A673 (cell line): Measurements from ENCODE around the gene DAB1. TPM values are rescaled to one million over a fixed set of nuclear protein-coding genes. Genes with fewer than 3 reads are reported as not detected.

Source experiments
- BruUV-seq: library from RNA; stranded (reverse); fragments of 400-500 nt; replicated peaks from 2 replicates; lab custom pipeline; 2021; lab: Mats Ljungman, UMichigan
- CTCF ChIA-PET: fragments of 300-600 bp; sonication (Branson Sonifier 250); formaldehyde crosslinking; loops from one replicate; lab custom pipeline; 2022; ENCODE audit warnings: antibody characterized with exemption; lab: Charles Lee
- POLR2A ChIA-PET: fragments of 300-600 bp; sonication (Branson Sonifier 250); formaldehyde crosslinking; loops from one replicate; lab custom pipeline; 2022; ENCODE audit warnings: antibody characterized with exemption; ENCODE audit not compliant: low non-redundant PET; lab: Charles Lee
- DNase-seq: peaks from one replicate; pipeline ENCODE4 v3.0.0-alpha.2; 2015; ENCODE audit warnings: low spot score
- H3K27ac ChIP-seq: fragments of 200-600 bp; sonication (generic); 2 replicates; pipeline ENCODE4 v1.5.1; 2016; ENCODE audit warnings: mixed run types, low read depth, mild to moderate bottlenecking, mixed read lengths, antibody characterized with exemption, low read length; ENCODE audit not compliant: poor library complexity, severe bottlenecking
- H3K27me3 ChIP-seq: fragments of 200-600 bp; sonication (generic); replicated peaks from 2 replicates; pipeline ENCODE4 v1.6.1; 2017; ENCODE audit warnings: mixed run types, low read depth, mild to moderate bottlenecking, mixed read lengths, antibody characterized with exemption, low read length; ENCODE audit not compliant: insufficient read depth, poor library complexity
- H3K36me3 ChIP-seq: fragments of 200-600 bp; sonication (generic); 2 replicates; pipeline ENCODE4 v1.6.1; 2016; ENCODE audit warnings: mixed run types, mild to moderate bottlenecking, mixed read lengths, antibody characterized with exemption, low read length; ENCODE audit not compliant: insufficient read depth, poor library complexity, severe bottlenecking
- H3K4me1 ChIP-seq: fragments of 200-600 bp; sonication (generic); 2 replicates; pipeline ENCODE4 v1.6.1; 2017; ENCODE audit warnings: mixed run types, mild to moderate bottlenecking, mixed read lengths, antibody characterized with exemption, low read length; ENCODE audit not compliant: insufficient read depth, poor library complexity, severe bottlenecking
- H3K4me3 ChIP-seq: fragments of 200-600 bp; sonication (generic); 2 replicates; pipeline ENCODE4 v1.5.1; 2016; ENCODE audit warnings: low read depth, mixed run types, mild to moderate bottlenecking, mixed read lengths, low read length; ENCODE audit not compliant: poor library complexity, severe bottlenecking
- H3K9me3 ChIP-seq: fragments of 200-600 bp; sonication (generic); 2 replicates; pipeline ENCODE4 v1.6.1; 2016; ENCODE audit warnings: mixed run types, low read depth, mild to moderate bottlenecking, mixed read lengths, antibody characterized with exemption, low read length; ENCODE audit not compliant: poor library complexity, severe bottlenecking
- CTCF ChIP-seq: fragments of 300-800, 200-600 bp; sonication (generic); conservative IDR thresholded peaks from 2 replicates; pipeline ENCODE4 v1.5.1; 2017; ENCODE audit warnings: low read depth, mild to moderate bottlenecking, antibody characterized with exemption, low read length, moderate library complexity, mixed read lengths
- EZH2 ChIP-seq: fragments of 200-600 bp; sonication (generic); IDR thresholded peaks from 2 replicates; pipeline ENCODE4 v1.6.1; 2017; ENCODE audit warnings: borderline replicate concordance, low read depth, mild to moderate bottlenecking, mixed read lengths, antibody characterized with exemption, low read length; ENCODE audit not compliant: poor library complexity, severe bottlenecking
- intact Hi-C: fragments of 100-400 bp; cut with micrococcal nuclease; formaldehyde crosslinking; loops from one replicate; pipeline ENCODE4 v1.10.0; 2022; ENCODE audit not compliant: unreplicated experiment
- total RNA-seq: library from RNA; stranded (reverse); gene quantifications from 2 replicates; pipeline ENCODE4 v1.2.3, GENCODE V29; 2021

DAB1 gene
- total RNA-seq, 1 experiment from 2014 or later: 112 TPM

DNA sequence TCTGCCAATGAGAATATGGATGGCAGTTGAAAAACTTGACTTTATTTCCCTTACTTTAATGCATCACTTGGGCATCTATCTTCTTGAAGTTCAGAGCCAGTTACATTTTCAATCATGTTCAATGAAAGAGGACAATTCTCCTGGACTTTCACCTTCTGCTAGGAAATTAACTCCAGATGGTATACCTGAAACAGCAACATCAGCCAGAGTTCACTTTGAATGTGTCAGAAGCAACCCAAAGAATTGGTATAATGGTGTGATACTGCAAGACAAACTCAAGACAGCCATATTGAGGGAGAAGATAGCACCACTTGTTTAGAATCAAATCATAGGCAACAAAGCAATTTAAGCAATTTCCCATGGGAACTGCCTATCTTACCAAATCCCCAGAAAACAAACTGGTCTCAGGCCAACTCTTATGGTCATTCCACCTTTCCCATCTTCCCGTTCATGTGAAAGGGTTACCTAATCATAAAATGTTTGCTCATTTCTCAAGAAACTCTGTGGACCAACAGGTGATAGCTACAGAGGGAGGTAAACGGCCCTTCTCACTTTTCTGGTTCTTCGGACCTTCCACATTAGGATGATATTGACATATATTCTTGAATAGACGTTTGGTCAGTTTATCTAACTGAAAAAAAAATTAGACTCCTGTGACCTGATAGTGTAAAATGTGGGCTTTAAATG lies 428.3 kb downstream of the DAB1 start:
- Histone ChIP-seq H3K27me3 (no peaks in the 10 kb centered on the region), H3K9me3 (no peaks in the 10 kb centered on the region), H3K4me3 (no peak overlapping the region), H3K27ac (no peak overlapping the region), H3K4me1 (no peaks in the 10 kb centered on the region), H3K36me3 (peaks cover 18% of the 10 kb centered on the region)
- TF ChIP-seq EZH2 (no peak), CTCF (no peak)
- no peak for DNase-seq
- ChIA-PET POLR2A (no interaction called here), CTCF (no interaction called here)
- intact Hi-C loops: no loop called here
- BruUV-seq: no TSS peak

DNA sequence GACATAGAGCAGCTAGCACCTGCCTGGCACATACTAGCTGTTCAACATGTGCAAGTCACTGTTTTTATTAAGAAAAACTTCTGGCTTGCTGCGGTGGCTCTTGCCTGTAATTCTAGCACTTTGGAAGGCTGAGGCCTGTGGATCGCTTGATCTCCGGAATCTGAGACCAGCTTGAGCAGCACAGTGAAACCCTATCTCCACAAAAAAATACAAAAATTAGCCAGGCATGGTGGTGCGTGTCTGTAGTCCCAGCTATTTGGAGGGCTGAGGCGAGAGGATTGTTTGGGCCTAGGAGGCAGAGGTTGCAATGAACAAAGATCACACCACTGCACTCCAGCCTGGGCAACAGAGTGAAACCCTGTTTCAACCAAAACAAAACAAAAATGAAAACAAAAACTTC lies 430.4 kb downstream of the DAB1 start:
- CTCF ChIA-PET: no interaction called here
- H3K4me1 ChIP-seq: no peaks in the 10 kb centered on the region

GRCh38 chr1:56992318-56993125 lies 431.3 kb downstream of the DAB1 start:
- no peak for DNase-seq
- H3K4me1 ChIP-seq: no peaks in the 10 kb centered on the region
- BruUV-seq: no TSS peak
- no peaks in the 10 kb centered on the region for H3K27me3 ChIP-seq
- ChIA-PET CTCF (no interaction called here), POLR2A (no interaction called here)
- no peak for TF ChIP-seq EZH2
- peaks cover 13% of the 10 kb centered on the region for H3K36me3 ChIP-seq
- H3K27ac ChIP-seq: no peak overlapping the region
- no peak overlapping the region for H3K4me3 ChIP-seq
- intact Hi-C loops: no loop called here
- no peaks in the 10 kb centered on the region for H3K9me3 ChIP-seq

More for the DNA sequence above, 430.4 kb downstream of the DAB1 start:
- peaks cover 18% of the 10 kb centered on the region for H3K36me3 ChIP-seq
- H3K27ac ChIP-seq: no peak overlapping the region
- DNase-seq: no peak
- no peak for TF ChIP-seq EZH2
- TF ChIP-seq CTCF: no peak
- POLR2A ChIA-PET: no interaction called here
- no peaks in the 10 kb centered on the region for H3K9me3 ChIP-seq
- intact Hi-C loops: no loop called here
- no peaks in the 10 kb centered on the region for H3K27me3 ChIP-seq
- BruUV-seq: no TSS peak
- no peak overlapping the region for H3K4me3 ChIP-seq
